NOMO-1 (cell line): ENCODE results near the gene NDUFAF8.

Experiments
- DNase-seq, 2 experiments: peaks; one replicate each; lab custom pipeline; 2025; ENCODE audit not compliant: unreplicated experiment in 2 of 2; lab: John Stamatoyannopoulos, UW

Gene NDUFAF8

DNA sequence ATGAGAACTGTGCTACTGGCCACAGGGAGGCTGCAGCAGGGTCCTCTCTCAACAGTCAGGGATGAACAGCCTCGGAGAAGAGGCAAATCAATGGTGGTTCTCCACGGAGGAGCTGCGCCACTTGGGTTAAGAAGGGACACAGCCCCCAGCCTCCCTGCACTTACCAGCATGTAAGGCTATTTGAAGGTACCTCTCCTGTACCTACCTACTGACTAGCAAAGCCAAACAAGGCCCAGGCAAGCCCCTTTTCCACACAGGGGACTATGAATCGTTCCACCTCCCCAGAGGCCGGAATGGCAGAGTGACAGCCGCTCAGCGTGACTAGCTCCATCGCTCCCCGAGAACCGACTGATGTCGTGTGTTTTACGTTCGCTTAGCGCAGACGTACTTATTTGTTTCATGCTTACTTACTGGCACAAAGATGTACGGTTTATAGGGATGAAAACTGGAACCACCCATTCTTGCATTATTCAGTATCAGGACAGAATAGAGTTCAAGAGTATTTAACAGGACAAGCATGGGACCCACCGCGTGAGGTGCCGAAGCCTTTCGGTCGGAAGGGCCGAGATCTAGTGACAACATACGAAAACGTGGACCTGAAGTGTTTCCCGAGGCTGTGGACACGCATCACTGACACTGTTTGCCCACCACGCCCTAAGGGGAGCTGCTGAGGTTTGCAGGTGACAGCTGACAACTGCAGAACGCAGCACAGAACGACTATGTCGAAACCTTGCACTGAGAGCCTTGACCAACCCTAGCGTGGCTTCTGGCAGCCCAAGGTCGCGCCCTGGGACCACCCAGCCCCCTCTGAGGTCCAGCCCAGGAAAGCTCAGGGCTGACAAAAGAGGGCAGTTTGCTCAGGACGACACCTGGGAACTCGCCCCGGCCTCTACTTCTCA lies 1.3 kb upstream of the NDUFAF8 start:
- DNase-seq, result no peak

GRCh38 chr17:81238490-81238814 lies 666 bp upstream of the NDUFAF8 start:
- DNase-seq, result no peak

GRCh38 chr17:81239714-81240555 lies 817 bp downstream of the NDUFAF8 start:
- DNase-seq, result peak in 1 of 2 experiments; percentile 36

DNA sequence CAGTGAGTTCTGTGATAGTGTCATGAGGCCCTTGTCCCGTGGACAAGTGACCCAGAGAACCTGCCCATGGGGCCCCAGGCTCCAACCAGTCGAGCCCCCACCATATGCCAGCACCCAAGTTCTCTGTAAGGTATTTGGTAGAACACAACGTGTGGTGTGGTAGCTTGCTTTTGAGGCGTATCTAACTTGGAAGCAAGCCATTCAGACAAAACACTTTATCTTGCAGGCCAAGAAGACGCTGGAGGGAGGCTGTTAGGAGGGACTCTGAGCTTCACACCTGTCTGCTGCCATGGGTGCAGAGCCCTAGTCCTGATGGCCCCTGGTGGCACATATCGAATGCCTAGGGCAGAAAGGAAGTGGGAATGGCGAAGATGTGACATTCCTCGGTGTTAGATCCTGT lies 1.6 kb downstream of the NDUFAF8 start:
- no peak for DNase-seq

- DNase-seq, result no peak
Measured at GRCh38 chr17:81241203-81241602, 2.1 kb downstream of the NDUFAF8 start.

- DNase-seq, result peak in 1 of 2 experiments; percentile 42
Measured at GRCh38 chr17:81241648-81242420, 2.7 kb downstream of the NDUFAF8 start.

DNA sequence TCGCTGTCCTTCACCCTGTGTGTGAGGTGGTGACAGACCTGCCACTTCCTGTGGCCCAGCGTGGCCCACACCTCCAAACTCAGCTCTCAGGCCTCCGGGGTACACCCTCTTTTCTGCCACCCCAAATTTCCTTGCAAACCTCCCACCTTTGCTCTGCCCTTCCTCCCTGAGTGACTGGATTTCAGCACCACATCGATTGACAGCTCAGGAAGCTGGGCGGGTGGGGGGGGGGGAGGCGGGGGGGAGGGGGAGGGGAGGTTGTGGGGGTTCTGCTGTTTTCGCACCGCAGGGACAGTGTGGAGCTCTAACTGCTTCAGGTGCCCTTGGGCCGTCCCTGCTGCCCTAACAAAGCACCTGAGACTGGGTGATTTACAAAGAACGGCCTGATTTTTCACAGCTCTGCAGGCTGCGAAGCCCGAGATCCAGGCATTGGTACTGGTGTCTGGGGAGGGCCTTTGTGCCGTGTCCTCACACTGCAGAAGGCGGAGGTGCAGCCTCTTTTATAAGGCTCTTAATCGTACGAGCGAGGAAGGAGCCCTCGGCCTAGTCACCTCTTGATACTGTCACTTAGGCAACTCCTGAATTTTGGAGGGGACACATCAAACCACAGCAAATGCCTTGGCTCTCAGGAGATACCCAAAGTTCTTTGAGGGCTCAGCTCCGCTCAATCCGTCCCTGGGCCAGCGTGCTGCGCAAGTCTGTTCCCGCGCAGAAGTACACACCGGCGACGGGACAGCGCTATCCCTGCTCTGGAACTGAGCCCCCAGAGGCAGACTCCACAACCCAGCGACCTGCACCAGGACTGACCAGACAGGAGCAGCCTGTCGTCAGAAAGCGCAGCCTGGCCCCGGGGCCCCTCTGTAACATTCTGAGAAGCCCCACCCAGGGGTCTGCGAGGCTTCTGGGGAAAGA lies 3.6 kb downstream of the NDUFAF8 start:
- no peak for DNase-seq

GRCh38 chr17:81243333-81243664 lies 4.2 kb downstream of the NDUFAF8 start:
- DNase-seq, result no peak

GRCh38 chr17:81244358-81245023 lies 5.4 kb downstream of the NDUFAF8 start:
- DNase-seq, result no peak

DNA sequence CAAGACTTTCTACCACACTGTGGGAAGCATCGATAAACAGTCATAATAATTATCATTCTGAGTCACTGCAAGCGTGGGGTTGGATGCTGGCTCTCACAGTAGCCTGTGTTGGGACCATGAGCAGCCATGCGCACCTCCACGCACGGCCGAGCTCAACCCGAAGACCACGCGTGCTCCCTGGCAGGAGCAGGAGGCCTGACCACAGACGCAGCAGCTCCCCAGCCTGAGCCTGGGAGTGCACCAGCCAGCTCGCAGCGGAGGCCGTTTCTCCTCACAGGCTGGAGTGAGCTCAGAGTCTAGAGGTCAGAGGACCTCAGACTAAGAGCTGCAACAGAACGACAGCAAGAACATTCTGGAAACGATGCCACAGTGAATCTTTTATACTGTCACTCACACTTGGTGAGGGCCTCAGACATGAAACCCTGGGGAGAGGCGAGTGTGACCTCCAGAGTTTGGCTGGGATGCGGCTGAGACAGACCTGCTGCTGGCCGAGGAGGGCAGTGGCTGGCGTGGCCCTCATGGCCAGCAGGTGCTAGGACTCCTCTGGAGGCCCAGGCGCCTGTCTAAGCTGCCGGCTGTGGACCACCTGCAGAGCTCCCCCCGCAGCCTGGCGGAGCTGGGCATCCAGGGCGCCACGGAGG lies 6.0 kb downstream of the NDUFAF8 start:
- DNase-seq, result no peak

- DNase-seq, result no peak
Measured at GRCh38 chr17:81245665-81246342, 6.7 kb downstream of the NDUFAF8 start.

DNA sequence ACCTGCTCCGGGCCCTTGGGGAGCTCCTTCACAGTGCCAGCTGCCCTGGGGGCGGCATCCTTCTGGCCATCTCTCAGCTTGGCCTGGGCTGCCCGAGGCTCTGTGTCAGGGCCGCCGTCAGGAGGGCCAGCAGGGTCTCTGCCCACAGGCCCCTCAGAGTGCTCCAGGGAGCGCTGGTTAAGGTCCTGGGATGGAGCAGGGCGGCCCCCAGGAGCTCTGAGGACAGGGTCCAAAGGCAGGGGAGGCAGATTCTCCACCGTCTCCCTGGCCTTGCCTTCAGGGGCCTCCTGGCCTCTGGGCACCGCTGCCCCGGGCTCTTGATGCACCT lies 7.2 kb downstream of the NDUFAF8 start:
- no peak for DNase-seq

GRCh38 chr17:81246679-81247338 lies 7.7 kb downstream of the NDUFAF8 start:
- no peak for DNase-seq

DNA sequence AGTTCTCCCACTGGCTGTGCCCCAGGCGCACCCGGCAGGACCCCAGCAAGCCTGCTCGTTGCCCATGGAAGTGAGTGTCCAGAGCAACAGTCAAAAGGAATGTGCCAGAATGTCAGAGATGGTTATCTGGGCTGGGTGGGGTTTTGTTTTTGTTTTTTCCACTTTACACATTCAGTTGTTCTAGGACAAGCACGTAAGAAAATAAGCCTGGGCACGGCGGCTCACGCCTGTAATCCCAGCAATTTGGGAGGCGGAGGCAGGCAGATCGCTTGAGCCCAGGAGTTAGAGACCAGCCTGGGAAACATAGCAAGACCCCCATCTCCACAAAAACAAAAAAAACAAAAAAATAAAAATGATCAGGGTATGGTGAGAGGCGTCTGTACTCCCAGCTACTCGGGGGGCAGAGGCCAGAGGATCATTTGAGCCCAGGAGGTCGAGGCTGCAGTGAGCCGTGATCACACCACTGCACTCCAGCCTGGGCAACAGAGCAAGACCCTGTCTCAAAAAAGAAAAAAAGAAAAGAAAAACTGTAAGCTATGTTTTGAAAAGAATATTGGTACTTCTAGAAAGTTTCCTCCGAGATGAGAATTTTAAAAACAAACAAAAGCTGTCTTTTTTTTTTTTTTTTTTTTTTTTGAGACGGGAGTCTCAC lies 8.3 kb downstream of the NDUFAF8 start:
- DNase-seq, result no peak

DNA sequence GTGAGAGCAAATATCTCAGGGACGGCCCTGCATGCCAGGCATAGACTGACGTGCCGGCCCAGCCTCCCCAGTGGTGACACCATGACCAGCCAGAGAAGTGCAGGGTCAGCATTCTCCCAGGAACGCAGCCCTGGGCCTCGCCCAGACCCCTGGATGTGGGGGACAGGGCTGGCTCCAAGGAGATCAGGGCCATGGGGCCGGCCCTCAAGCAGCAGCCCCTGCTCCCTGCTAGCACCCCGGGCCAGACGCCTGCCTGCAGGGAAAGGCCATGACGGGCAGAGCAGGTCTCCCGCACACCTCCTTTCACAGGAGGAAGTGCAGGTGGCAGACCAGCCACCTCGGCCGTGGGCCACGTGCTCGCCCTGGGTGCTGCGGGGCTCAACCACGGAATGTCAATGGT lies 9.5 kb downstream of the NDUFAF8 start:
- DNase-seq, result no peak

DNA sequence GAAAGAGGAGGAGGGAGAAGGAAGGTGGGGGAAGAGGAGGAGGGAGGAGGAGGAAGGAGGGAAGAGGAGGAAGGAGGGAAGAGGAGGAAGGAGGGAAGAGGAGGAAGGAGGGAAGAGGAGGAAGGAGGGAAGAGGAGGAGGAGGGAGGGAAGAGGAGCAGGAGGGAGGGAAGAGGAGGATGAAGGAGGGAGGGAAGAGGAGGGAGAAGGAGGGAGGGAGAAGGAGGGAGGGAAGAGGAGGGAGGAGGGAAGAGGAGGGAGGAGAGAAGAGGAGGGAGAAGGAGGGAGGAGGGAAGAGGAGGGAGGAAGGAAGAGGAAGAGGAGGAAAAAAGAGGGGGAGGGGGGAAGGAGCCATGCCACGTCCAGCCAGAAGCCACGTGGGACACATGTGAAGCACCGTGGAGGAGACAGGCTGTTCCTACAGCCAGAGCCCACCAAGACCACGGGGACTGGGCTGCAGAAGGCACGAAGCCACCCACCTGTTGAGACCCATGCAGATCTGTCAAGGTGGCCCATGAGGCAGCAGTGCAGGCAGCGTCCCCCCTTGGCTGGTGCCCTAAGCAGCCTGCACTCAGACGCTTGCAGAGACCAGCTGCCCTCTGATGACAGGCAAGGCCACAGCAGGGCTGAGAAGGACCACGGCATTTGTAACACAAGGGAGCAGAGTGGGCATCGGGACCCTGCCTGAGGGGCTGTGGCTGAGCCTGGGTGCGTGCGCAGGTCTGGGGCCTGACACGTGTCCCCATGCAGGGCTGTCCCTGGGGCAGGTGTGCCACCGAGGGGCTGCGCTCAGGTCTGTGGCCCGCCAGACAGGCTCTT lies 10.3 kb downstream of the NDUFAF8 start:
- DNase-seq, result no peak
